ENCODE results near the gene TBCCD1. TPM values are rescaled to one million over a fixed set of nuclear protein-coding genes. Genes with fewer than 3 reads are reported as not detected.

The TBCCD1 gene
- total and polyA plus RNA-seq, 2 donors (not counting 3 experiments of a cell fraction or from before 2014, with no cell fraction given): 16.5 to 16.6 TPM

GRCh38 chr3:186540221-186540834, 26.8 kb downstream of the TBCCD1 start:
- Histone ChIP-seq H2AFZ (ENCODE audit: low read depth, low read length) (no peak overlapping the region), H3K4me1 (ENCODE audit: control insufficient read depth, extremely low read depth, insufficient read depth, low read length) (peaks cover 20% of the 10 kb centered on the region), H4K20me1 (replicated peaks; ENCODE audit: control insufficient read depth, extremely low read depth, insufficient read depth, low read length) (no peaks in the 10 kb centered on the region), H3K27me3 (ENCODE audit: control insufficient read depth in 2 of 2, insufficient read depth in 2 of 2, low read length in 2 of 2) (no peaks in the 10 kb centered on the region), H3K79me2 (ENCODE audit: control insufficient read depth, insufficient read depth, low read length) (no peaks in the 10 kb centered on the region), H3K4me2 (ENCODE audit: insufficient read depth, low read length) (peak overlapping the region; percentile 57), H3K36me3 (ENCODE audit: control insufficient read depth in 2 of 2, extremely low read depth in 1 of 2, insufficient read depth in 2 of 2, low read length in 2 of 2) (no peaks in the 10 kb centered on the region), H3K9ac (replicated peaks; ENCODE audit: extremely low read depth, insufficient read depth, low read length) (no peak overlapping the region), H3K27ac (ENCODE audit: insufficient read depth, low read depth, low read length) (peak overlapping the region; percentile 46), H3K9me1 (replicated peaks; ENCODE audit: control insufficient read depth, extremely low read depth, insufficient read depth, low read length) (no peaks in the 10 kb centered on the region), H3K9me3 (replicated peaks; ENCODE audit: control insufficient read depth, insufficient read depth, low read length) (no peaks in the 10 kb centered on the region), H3K4me3 (replicated peaks in 1 of 3; ENCODE audit: insufficient read depth in 1 of 3, low read depth in 1 of 3, low read length in 3 of 3) (no peak overlapping the region)
- ChIA-PET POLR2A (interaction anchor here (0.8 kb wide), 1 partner anchor 30 kb away, joined by 3 read pairs; the partner anchor contains the start of gene DNAJB11), CTCF (interaction anchor here (0.5 to 5.6 kb wide), 68 partner anchors 8 to 954 kb away, joined by 3 to 187 read pairs (median 4); partner anchors contain the start of genes DNAJB11, ETV5 and SENP2)
- intact Hi-C loops (cut with micrococcal nuclease): loop anchor here (1.0 to 10.0 kb wide), 5 partner anchors 26 to 886 kb away; partner anchors contain the start of genes ETV5 and TBCCD1
- FAIRE-seq: peak; percentile 89
- DNase-seq (ENCODE audit: low read depth, low spot score): peak; percentile 82
- dilution Hi-C loops (cut with MboI; ENCODE audit: extremely low pct_ligation_motif_present, low sequenced_read_pairs): no loop called here
- TF ChIP-seq FOS (IDR thresholded peaks at IDR 0.05; ENCODE audit: borderline replicate concordance, insufficient read depth, low read length) (peak; percentile 42), JUN (IDR thresholded peaks at IDR 0.05; ENCODE audit: borderline replicate concordance, insufficient read depth, insufficient read length, low read depth) (peak; percentile 27), MAX (IDR thresholded peaks at IDR 0.05; ENCODE audit: insufficient read depth, insufficient read length) (no peak), GATA2 (IDR thresholded peaks at IDR 0.05; ENCODE audit: insufficient read depth, insufficient read length, low read depth, low read length) (no peak), MYC (IDR thresholded peaks at IDR 0.05; ENCODE audit: low read depth, low read length) (no peak), POLR2AphosphoS5 (IDR thresholded peaks at IDR 0.05; ENCODE audit: insufficient read depth, low read depth, low read length) (no peak), POLR2A (IDR thresholded peaks at IDR 0.05; ENCODE audit: low read depth, low read length) (no peak), EZH2 (IDR thresholded peaks at IDR 0.05; ENCODE audit: borderline replicate concordance, low read depth, low read length, severe bottlenecking) (no peak)
- TF ChIP-seq, protein P1, sequence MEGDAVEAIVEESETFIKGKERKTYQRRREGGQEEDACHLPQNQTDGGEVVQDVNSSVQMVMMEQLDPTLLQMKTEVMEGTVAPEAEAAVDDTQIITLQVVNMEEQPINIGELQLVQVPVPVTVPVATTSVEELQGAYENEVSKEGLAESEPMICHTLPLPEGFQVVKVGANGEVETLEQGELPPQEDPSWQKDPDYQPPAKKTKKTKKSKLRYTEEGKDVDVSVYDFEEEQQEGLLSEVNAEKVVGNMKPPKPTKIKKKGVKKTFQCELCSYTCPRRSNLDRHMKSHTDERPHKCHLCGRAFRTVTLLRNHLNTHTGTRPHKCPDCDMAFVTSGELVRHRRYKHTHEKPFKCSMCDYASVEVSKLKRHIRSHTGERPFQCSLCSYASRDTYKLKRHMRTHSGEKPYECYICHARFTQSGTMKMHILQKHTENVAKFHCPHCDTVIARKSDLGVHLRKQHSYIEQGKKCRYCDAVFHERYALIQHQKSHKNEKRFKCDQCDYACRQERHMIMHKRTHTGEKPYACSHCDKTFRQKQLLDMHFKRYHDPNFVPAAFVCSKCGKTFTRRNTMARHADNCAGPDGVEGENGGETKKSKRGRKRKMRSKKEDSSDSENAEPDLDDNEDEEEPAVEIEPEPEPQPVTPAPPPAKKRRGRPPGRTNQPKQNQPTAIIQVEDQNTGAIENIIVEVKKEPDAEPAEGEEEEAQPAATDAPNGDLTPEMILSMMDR (IDR thresholded peaks at IDR 0.05; ENCODE audit: extremely low read depth in 1 of 2, insufficient read depth in 1 of 2, low read depth in 1 of 2, low read length in 2 of 2): peak; percentile 43 to 66
- BruUV-seq (replicated peaks): no TSS peak
